ENCODE measurements around the gene ZNF536.

DNA sequence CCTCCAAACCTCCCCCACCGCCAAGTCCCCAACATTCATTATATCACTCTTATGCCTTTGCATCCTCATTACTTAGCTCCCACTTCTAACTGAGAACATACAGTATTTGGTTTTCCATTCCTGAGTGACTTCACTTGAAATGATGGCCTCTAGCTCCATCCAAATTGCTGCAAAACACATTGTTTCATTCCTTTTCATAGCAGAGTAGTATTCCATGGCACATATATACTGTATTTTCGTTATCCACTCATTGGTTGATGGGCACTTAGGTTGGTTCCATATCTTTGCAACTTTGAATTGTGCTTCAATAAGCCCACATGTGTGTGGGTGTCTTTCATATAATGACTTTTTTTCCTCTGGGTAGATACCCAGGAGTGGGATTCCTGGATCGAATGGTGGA lies 233.1 kb downstream of the ZNF536 start:
- TF ChIP-seq, protein P1, sequence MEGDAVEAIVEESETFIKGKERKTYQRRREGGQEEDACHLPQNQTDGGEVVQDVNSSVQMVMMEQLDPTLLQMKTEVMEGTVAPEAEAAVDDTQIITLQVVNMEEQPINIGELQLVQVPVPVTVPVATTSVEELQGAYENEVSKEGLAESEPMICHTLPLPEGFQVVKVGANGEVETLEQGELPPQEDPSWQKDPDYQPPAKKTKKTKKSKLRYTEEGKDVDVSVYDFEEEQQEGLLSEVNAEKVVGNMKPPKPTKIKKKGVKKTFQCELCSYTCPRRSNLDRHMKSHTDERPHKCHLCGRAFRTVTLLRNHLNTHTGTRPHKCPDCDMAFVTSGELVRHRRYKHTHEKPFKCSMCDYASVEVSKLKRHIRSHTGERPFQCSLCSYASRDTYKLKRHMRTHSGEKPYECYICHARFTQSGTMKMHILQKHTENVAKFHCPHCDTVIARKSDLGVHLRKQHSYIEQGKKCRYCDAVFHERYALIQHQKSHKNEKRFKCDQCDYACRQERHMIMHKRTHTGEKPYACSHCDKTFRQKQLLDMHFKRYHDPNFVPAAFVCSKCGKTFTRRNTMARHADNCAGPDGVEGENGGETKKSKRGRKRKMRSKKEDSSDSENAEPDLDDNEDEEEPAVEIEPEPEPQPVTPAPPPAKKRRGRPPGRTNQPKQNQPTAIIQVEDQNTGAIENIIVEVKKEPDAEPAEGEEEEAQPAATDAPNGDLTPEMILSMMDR (IDR thresholded peaks at IDR 0.05), result no peak
- TF ChIP-seq POLR2AphosphoS5 (IDR thresholded peaks at IDR 0.05) (no peak), POLR2A (IDR thresholded peaks at IDR 0.05) (no peak)
